ENCODE results near the gene GPR180. TPM values are rescaled to one million over a fixed set of nuclear protein-coding genes. Genes with fewer than 3 reads are reported as not detected.

The GPR180 gene
- total RNA-seq, 2 donors from 2014 or later: 3.9 to 6.3 TPM

DNA sequence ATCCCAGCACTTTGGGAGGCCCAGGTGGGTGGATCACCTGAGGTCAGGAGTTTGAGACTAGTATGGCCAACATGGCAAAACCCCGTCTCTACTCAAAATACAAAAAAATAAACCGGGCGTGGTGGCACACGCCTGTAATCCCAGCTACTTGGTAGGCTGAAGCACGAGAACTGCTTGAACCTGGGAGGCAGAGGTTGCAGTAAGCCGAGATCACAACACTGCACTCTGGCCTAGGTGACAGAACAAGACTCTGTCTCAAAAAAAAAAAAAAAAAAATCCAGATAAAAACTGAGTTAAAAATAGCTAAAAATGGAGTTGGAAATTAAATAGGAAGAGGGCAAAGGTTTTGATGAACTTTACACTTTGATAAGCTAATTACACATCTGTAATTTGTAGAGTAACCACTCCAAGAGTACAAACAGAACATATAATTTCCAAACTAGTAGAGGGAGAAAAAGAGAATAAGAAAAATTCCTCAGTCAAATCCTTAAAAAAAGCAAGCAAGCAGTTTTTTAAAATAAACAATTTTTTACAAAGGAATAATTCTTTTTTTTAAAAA lies 16.0 kb upstream of the GPR180 start:
- Histone ChIP-seq H3K4me1 (ENCODE audit: control insufficient read depth in 1 of 2, low read depth in 2 of 2) (no peaks in the 10 kb centered on the region), H3K4me3 (no peak overlapping the region), H3K27ac (no peak overlapping the region), H3K9me3 (no peaks in the 10 kb centered on the region), H3K36me3 (peaks cover 13% of the 10 kb centered on the region), H3K27me3 (replicated peaks; ENCODE audit: insufficient read depth) (no peaks in the 10 kb centered on the region)
- TF ChIP-seq, protein P1, sequence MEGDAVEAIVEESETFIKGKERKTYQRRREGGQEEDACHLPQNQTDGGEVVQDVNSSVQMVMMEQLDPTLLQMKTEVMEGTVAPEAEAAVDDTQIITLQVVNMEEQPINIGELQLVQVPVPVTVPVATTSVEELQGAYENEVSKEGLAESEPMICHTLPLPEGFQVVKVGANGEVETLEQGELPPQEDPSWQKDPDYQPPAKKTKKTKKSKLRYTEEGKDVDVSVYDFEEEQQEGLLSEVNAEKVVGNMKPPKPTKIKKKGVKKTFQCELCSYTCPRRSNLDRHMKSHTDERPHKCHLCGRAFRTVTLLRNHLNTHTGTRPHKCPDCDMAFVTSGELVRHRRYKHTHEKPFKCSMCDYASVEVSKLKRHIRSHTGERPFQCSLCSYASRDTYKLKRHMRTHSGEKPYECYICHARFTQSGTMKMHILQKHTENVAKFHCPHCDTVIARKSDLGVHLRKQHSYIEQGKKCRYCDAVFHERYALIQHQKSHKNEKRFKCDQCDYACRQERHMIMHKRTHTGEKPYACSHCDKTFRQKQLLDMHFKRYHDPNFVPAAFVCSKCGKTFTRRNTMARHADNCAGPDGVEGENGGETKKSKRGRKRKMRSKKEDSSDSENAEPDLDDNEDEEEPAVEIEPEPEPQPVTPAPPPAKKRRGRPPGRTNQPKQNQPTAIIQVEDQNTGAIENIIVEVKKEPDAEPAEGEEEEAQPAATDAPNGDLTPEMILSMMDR (IDR thresholded peaks at IDR 0.05): no peak
- ATAC-seq (ENCODE audit: insufficient number of reproducible peaks, low FRiP score, low read depth): no peak
- no peak for DNase-seq (ENCODE audit: low spot score)

DNA sequence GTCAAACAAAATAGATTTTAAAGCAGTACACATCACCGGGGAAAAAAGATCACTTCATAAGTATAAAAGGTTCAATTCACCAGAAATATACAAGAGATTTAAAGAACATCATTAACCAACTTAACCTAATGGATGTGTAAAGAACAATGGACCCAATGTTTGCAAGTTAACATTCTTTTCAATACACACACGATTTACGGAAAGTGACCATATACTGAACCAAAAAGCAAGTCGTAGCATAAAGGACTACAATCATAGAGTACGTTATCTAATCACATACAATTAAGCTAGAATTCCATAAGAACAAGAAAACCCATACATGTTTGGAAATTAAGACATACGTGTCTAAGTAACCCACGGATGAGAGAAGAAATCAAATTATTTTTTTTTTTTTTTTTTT lies 15.3 kb upstream of the GPR180 start:
- H3K36me3 ChIP-seq: peaks cover 8% of the 10 kb centered on the region
- H3K9me3 ChIP-seq: no peaks in the 10 kb centered on the region

DNA sequence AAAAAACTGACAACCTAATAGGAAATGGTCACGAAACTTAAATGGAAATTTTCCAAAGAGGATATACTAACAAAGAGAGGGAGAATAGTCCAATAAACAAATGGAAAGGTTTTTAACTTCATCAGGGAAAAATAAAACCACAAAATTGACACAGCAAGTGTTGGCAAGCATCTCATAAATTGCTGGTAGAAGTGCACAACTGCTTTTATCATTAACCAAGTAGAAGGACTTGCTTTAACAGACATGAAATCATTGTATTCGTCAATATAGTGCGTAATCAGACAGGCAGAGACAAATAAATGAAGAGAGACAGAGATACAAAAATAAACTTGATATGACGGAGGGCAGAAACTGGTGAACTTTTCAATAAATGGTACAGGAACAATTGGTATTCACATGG lies 13.1 kb upstream of the GPR180 start:
- ATAC-seq (ENCODE audit: insufficient number of reproducible peaks, low FRiP score, low read depth): no peak
- Histone ChIP-seq H3K4me1 (ENCODE audit: control insufficient read depth in 1 of 2, low read depth in 2 of 2) (no peaks in the 10 kb centered on the region), H3K27ac (no peak overlapping the region), H3K4me3 (no peak overlapping the region), H3K9me3 (no peaks in the 10 kb centered on the region), H3K36me3 (peaks cover 12% of the 10 kb centered on the region), H3K27me3 (replicated peaks; ENCODE audit: insufficient read depth) (no peaks in the 10 kb centered on the region)
- TF ChIP-seq, protein P1 (IDR thresholded peaks at IDR 0.05): no peak
- DNase-seq (ENCODE audit: low spot score): no peak

More for the DNA sequence above, 15.3 kb upstream of the GPR180 start:
- no peak overlapping the region for H3K27ac ChIP-seq
- TF ChIP-seq, protein P1 (IDR thresholded peaks at IDR 0.05): no peak
- no peak overlapping the region for H3K4me3 ChIP-seq
- no peaks in the 10 kb centered on the region for H3K27me3 ChIP-seq (replicated peaks; ENCODE audit: insufficient read depth)
- DNase-seq (ENCODE audit: low spot score): no peak
- no peak for ATAC-seq (ENCODE audit: insufficient number of reproducible peaks, low FRiP score, low read depth)
- no peaks in the 10 kb centered on the region for H3K4me1 ChIP-seq (ENCODE audit: control insufficient read depth in 1 of 2, low read depth in 2 of 2)

DNA sequence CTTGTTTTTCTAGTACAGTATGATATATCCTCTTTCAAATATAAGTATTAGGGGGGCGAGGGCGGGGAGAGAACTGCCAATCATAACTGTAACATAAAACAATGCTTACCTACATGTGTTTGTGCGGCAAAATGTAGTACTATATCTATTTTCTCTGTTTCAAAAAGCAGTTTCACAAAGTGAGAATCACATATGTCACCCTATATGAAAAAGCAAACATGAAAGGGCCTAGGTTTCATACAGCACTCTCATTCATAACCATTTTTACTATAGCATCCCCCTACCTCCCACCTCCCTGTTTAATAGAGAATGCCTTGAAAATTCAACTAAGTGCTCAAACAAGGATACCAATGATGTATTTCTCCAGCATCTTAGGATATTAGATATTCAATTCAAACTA lies 10.9 kb upstream of the GPR180 start:
- Histone ChIP-seq H3K4me3 (no peak overlapping the region), H3K27me3 (replicated peaks; ENCODE audit: insufficient read depth) (no peaks in the 10 kb centered on the region), H3K27ac (no peak overlapping the region), H3K36me3 (peaks cover 6% of the 10 kb centered on the region), H3K9me3 (no peaks in the 10 kb centered on the region), H3K4me1 (ENCODE audit: control insufficient read depth in 1 of 2, low read depth in 2 of 2) (peaks cover 8 to 17% of the 10 kb centered on the region in 2 donors)
- DNase-seq (ENCODE audit: low spot score) (no peak), ATAC-seq (ENCODE audit: insufficient number of reproducible peaks, low FRiP score, low read depth) (no peak)
- TF ChIP-seq, protein P1 (IDR thresholded peaks at IDR 0.05): no peak

DNA sequence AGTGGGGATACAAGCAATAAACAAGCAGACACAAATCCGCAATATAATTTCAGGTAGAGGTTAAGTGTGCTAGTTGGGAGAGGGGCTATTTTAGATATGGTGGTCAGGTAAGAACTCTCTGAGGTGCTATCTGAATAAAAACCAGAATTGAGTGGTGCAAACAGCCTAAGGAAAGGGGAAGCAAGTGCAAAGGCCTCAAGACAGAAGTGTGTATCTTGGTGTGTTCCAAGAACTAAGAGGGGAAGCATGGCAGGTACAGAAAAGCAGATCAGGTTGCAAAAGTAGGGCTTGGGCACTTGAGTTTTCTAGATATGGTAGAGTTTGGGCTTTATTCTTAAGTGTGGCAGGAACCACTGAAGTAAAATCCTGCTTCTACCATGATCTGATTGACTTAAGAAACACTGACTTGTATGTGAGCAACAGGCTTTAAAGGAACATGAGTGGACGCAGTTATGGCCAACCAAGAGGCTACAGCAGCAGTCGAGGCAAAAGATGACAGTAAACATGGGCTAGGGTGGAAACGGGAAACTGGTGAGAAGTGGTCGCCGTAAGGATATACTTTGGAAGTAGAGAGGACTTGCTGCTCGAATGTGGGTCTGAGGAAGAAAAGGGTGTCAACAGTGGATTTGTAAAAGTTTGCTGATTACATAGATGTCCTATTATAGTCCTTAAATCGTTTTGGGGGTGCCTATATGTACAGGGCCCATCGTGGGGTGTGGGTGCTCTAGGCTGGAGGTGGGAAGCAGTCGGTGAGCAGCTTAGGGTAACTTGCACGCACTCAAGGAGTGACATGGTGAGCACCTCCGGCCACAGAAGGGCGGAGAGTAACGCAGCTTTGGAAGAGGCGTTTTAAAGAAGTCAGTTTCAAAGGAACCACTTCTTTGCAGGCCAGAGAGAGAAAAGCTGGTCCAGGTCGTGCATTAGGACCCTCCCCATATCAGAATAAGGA lies 6.4 kb upstream of the GPR180 start:
- H3K27ac ChIP-seq: peak overlapping the region; percentile 27 to 58
- H3K27me3 ChIP-seq (replicated peaks; ENCODE audit: insufficient read depth): no peaks in the 10 kb centered on the region
- H3K36me3 ChIP-seq: peaks cover 6% of the 10 kb centered on the region
- ATAC-seq (ENCODE audit: insufficient number of reproducible peaks, low FRiP score, low read depth): no peak
- TF ChIP-seq, protein P1 (IDR thresholded peaks at IDR 0.05): no peak
- peak overlapping the region; percentile 83 for H3K4me3 ChIP-seq
- no peaks in the 10 kb centered on the region for H3K9me3 ChIP-seq
- H3K4me1 ChIP-seq (ENCODE audit: control insufficient read depth in 1 of 2, low read depth in 2 of 2): peaks cover 8 to 17% of the 10 kb centered on the region in 2 donors
- DNase-seq (ENCODE audit: low spot score): no peak

Measured in thoracic aorta (tissue), 2 donors.